Left lung (tissue), 10 donors: ENCODE measurements around the gene SGPP1. TPM values are rescaled to one million over a fixed set of nuclear protein-coding genes. Genes with fewer than 3 reads are reported as not detected.
"Not testable (repeated sequence)": the region's sequence is repeated elsewhere in the genome, so short reads cannot be mapped to it uniquely, and the experiment has no call there.

Source experiments
- ATAC-seq: fragments of 200-7000 bp; cut with Tn5 transposase; one replicate; pipeline ENCODE4 v1.9.1; 2020; ENCODE audit warnings: moderate library complexity
- DNase-seq, 4 donors: peaks; one replicate each; pipeline ENCODE4 v3.0.0-alpha.2; 2013 to 2020
- H3K27ac ChIP-seq, 2 donors: fragments of 200-600 bp; sonication (generic) in 1 of 2; one replicate each; pipeline versions ENCODE4 v1.5.0 to v1.8.0; 2020 to 2021
- H3K27me3 ChIP-seq, 2 donors: fragments of 200-600 bp; sonication (generic) in 1 of 2; one replicate each; pipeline versions ENCODE4 v1.5.0 to v1.8.0; 2020 to 2021
- H3K36me3 ChIP-seq, 2 donors: fragments of 200-600 bp; sonication (generic) in 1 of 2; one replicate each; pipeline versions ENCODE4 v1.5.0 to v1.8.0; 2020 to 2021
- H3K4me1 ChIP-seq, 2 donors: fragments of 200-600 bp; one replicate each; pipeline ENCODE4 v1.8.0; 2021
- H3K4me3 ChIP-seq, 2 donors: fragments of 200-600 bp; sonication (generic) in 1 of 2; one replicate each; pipeline versions ENCODE4 v1.5.0 to v1.8.0; 2020 to 2021; ENCODE audit warnings: mild to moderate bottlenecking in 1 of 2
- H3K9me3 ChIP-seq, 2 donors: fragments of 200-600 bp; sonication (generic) in 1 of 2; one replicate each; pipeline versions ENCODE4 v1.5.0 to v1.8.0; 2020 to 2021
- intact Hi-C, 2 donors: fragments of 100-400 bp; cut with DNase I; formaldehyde crosslinking; loops; one replicate each; pipeline versions ENCODE4 v1.11.2 to v1.14.2; 2022
- polyA plus RNA-seq, 6 donors: library from polyadenylated mRNA; unstranded; fragments of 120-200 nt; gene quantifications; one replicate each; pipeline ENCODE4 v1.2.1, GENCODE V29; 2013; ENCODE audit not compliant: insufficient read length in 6 of 6
- total RNA-seq, 2 donors: library from RNA; stranded (reverse); fragmentation: NEBNext Ultra II Directional; extraction: Animal tissue kit (Norgen Biotek cat#: 25700); gene quantifications; one replicate each; pipeline ENCODE4 v1.2.1, GENCODE V29; 2021
- TF ChIP-seq, protein P1 (sequence below), 2 donors: fragments of 200-600 bp; sonication (generic) in 1 of 2; IDR thresholded peaks; one replicate each; pipeline versions ENCODE4 v1.5.0 to v1.8.0; 2021; ENCODE audit warnings: antibody characterized with exemption in 2 of 2
- donor health status: DM: no; HTN: yes; CAD: no.
- donor health status: DM: no; HTN: no; CAD: no.

The SGPP1 gene
- total and polyA plus RNA-seq, 8 donors, result 19.4 to 26.3 (median 21.5) TPM

DNA sequence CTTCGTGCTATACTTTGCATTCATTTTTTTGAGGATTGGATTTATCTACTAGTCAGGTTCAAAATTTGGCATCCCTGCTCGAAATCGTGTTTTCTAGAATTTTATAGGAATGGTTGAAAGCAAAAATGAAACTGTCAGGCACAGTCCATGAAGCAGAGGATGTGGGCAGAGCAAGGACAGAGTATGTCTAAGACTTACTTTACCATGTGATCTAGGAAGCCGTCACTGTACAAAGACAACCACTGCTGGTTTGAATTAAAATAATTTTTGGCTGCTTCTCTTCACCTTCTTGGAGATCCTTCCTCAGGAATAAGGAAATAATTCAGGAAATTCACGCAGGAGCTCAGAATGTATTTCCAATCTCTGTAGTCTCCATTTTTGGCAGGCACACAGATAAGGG, 31.6 kb upstream of the SGPP1 start:
- TF ChIP-seq, protein P1, sequence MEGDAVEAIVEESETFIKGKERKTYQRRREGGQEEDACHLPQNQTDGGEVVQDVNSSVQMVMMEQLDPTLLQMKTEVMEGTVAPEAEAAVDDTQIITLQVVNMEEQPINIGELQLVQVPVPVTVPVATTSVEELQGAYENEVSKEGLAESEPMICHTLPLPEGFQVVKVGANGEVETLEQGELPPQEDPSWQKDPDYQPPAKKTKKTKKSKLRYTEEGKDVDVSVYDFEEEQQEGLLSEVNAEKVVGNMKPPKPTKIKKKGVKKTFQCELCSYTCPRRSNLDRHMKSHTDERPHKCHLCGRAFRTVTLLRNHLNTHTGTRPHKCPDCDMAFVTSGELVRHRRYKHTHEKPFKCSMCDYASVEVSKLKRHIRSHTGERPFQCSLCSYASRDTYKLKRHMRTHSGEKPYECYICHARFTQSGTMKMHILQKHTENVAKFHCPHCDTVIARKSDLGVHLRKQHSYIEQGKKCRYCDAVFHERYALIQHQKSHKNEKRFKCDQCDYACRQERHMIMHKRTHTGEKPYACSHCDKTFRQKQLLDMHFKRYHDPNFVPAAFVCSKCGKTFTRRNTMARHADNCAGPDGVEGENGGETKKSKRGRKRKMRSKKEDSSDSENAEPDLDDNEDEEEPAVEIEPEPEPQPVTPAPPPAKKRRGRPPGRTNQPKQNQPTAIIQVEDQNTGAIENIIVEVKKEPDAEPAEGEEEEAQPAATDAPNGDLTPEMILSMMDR (IDR thresholded peaks at IDR 0.05), result no peak
- no peaks in the 10 kb centered on the region for H3K9me3 ChIP-seq
- H3K4me1 ChIP-seq, result peaks cover 4 to 5% of the 10 kb centered on the region in 2 donors
- no peaks in the 10 kb centered on the region for H3K36me3 ChIP-seq
- ATAC-seq (peak; percentile 69), DNase-seq (no peak)
- intact Hi-C loops, result no loop called here
- H3K27me3 ChIP-seq, result no peaks in the 10 kb centered on the region
- no peak overlapping the region for H3K4me3 ChIP-seq
- peak overlapping the region in 1 of 2 donors; percentile 1 for H3K27ac ChIP-seq

DNA sequence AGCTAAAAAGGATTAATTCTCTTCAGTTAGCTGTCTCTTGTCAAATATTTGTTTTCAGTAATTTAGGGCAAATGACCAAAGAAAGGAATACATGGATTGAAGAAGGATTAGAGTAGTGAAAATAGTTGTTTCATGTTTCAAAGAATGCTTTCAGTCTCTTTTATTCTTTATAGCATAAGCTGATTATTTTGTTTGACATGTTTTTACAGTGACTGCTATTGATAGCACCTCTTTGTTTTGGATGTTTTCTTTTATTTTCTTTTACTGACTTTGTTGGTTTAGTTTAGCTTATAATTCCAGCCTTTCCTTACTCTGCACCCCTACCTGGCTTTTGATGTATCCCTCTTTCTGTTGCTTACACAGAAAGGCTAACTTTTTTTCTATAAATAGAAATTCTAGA, 29.3 kb upstream of the SGPP1 start:
- intact Hi-C loops, result no loop called here
- DNase-seq (no peak), ATAC-seq (no peak)
- H3K27me3 ChIP-seq, result no peaks in the 10 kb centered on the region
- no peaks in the 10 kb centered on the region for H3K36me3 ChIP-seq
- H3K9me3 ChIP-seq, result no peaks in the 10 kb centered on the region
- no peak overlapping the region for H3K4me3 ChIP-seq
- H3K27ac ChIP-seq, result no peak overlapping the region
- TF ChIP-seq, protein P1 (IDR thresholded peaks at IDR 0.05), result no peak
- H3K4me1 ChIP-seq, result peaks cover 4 to 5% of the 10 kb centered on the region in 2 donors

DNA sequence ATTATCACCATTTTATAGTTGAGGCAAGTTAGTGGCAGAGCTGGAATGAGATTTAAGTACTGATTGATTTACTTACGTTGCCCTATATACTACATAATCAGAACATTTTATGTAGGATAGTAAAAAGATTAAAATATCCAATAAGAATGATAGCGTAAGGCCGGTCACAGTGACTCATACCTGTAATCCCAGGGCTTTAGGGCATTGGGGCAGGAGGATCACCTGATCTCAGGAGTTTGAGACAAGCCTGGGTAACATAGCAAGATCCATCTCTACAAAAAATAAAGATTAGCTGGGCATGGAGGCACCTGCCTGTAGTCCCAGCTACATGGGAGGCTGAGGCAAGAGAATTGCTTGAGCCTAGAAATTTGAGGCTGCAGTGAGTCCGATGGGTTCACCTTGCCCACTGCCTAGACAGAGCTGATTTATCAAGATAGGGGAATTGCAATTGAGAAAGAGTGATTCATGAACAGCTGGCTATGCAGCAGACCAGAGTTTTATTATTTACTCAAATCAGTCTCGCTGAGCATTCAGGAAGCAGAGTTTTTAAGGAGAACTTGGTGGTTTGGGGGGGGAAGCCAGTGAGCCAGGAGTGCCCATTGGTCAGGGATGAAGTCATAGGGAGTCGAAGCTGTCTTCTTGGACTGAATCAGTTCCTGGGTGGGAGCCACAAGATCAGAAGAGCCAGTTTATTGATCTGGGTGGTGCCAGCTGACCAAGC, 24.7 kb upstream of the SGPP1 start:
- no peaks in the 10 kb centered on the region for H3K9me3 ChIP-seq
- no peaks in the 10 kb centered on the region for H3K4me1 ChIP-seq
- no peak overlapping the region for H3K4me3 ChIP-seq
- H3K36me3 ChIP-seq, result no peaks in the 10 kb centered on the region
- H3K27ac ChIP-seq, result no peak overlapping the region
- DNase-seq, result no peak
- H3K27me3 ChIP-seq, result no peaks in the 10 kb centered on the region
- intact Hi-C loops, result no loop called here
- ATAC-seq, result no peak
- TF ChIP-seq, protein P1 (IDR thresholded peaks at IDR 0.05), result no peak

DNA sequence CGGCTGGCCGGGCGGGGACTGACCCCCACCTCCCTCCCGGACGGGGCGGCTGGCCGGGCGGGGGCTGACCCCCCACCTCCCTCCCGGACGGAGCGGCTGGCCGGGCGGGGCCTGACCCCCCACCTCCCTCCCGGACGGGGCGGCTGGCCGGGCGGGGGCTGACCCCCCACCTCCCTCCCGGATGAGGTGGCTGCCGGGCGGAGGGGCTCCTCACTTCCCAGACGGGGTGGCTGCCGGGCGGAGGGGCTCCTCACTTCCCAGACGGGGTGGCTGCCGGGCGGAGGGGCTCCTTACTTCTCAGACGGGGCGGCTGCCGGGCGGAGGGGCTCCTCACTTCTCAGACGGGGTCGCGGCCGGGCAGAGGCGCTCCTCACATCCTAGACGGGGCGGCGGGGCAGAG, 23.2 kb upstream of the SGPP1 start:
- intact Hi-C loops, H3K36me3 ChIP-seq, H3K27me3 ChIP-seq, H3K4me1 ChIP-seq, H3K4me3 ChIP-seq, H3K9me3 ChIP-seq, ATAC-seq, DNase-seq, H3K27ac ChIP-seq: not testable (repeated sequence)

DNA sequence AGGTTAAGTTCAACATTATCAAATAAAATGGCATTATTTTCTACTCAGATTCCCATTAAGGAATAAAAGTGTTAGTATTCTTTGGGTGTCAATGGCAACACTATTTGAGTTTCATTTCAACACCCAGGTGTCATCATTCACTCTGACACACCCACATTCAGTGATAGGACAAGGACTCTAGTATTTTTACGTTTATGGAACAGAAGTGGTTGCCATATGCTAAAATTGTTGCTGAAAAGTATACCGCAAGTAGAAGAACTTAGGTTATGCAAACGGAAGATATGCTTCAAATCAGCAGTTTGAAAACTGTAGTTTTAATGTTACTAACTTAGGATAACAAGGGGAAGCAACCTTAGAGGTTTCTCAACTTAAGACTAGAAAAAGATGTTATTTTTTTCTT, 20.0 kb upstream of the SGPP1 start:
- H3K9me3 ChIP-seq, result no peaks in the 10 kb centered on the region
- no peak for DNase-seq
- intact Hi-C loops, result no loop called here
- TF ChIP-seq, protein P1 (IDR thresholded peaks at IDR 0.05), result no peak
- H3K4me1 ChIP-seq, result no peaks in the 10 kb centered on the region
- no peak overlapping the region for H3K27ac ChIP-seq
- no peak overlapping the region for H3K4me3 ChIP-seq
- no peaks in the 10 kb centered on the region for H3K36me3 ChIP-seq
- ATAC-seq, result no peak
- no peaks in the 10 kb centered on the region for H3K27me3 ChIP-seq
